ENCODE measurements around the gene SH2B3.

The SH2B3 gene

DNA sequence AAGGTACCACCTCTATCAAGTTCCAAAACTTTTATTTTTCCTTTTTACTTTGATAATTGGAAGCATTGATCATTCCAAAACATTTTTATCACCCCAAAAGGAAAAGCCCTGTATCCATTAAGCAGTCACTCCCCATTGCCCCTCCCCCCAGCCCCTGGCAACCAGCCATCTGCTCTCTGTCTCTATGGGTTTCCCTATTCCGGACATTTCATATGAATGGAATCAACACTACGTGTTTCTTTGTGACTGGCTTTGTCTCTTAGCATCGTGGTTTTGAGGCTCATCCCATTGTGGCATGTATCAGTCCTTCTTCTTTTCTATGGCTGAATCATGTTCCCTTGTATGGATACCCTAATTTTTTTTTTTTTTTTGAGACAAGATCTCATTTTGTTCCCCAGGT lies 18.8 kb upstream of the SH2B3 start:
- TF ChIP-seq, protein P1, sequence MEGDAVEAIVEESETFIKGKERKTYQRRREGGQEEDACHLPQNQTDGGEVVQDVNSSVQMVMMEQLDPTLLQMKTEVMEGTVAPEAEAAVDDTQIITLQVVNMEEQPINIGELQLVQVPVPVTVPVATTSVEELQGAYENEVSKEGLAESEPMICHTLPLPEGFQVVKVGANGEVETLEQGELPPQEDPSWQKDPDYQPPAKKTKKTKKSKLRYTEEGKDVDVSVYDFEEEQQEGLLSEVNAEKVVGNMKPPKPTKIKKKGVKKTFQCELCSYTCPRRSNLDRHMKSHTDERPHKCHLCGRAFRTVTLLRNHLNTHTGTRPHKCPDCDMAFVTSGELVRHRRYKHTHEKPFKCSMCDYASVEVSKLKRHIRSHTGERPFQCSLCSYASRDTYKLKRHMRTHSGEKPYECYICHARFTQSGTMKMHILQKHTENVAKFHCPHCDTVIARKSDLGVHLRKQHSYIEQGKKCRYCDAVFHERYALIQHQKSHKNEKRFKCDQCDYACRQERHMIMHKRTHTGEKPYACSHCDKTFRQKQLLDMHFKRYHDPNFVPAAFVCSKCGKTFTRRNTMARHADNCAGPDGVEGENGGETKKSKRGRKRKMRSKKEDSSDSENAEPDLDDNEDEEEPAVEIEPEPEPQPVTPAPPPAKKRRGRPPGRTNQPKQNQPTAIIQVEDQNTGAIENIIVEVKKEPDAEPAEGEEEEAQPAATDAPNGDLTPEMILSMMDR (IDR thresholded peaks at IDR 0.05; ENCODE audit: low read depth, low read length, missing control alignments), result no peak
- H3K4me3 ChIP-seq (ENCODE audit: low read depth, low read length), result no peak overlapping the region
- DNase-seq (ENCODE audit: low read depth), result no peak
- in situ Hi-C loops (cut with HindIII; ENCODE audit: low sequenced_read_pairs), result no loop called here

- TF ChIP-seq, protein P1 (IDR thresholded peaks at IDR 0.05; ENCODE audit: low read depth, low read length, missing control alignments), result no peak
- DNase-seq (ENCODE audit: low read depth), result no peak
- H3K4me3 ChIP-seq (ENCODE audit: low read depth, low read length), result no peak overlapping the region
- in situ Hi-C loops (cut with HindIII; ENCODE audit: low sequenced_read_pairs), result no loop called here
Measured at GRCh38 chr12:111387747-111388323, 17.9 kb upstream of the SH2B3 start.

GRCh38 chr12:111389635-111390034 lies 16.1 kb upstream of the SH2B3 start:
- TF ChIP-seq, protein P1 (IDR thresholded peaks at IDR 0.05; ENCODE audit: low read depth, low read length, missing control alignments), result no peak
- no peak for DNase-seq (ENCODE audit: low read depth)
- no peak overlapping the region for H3K4me3 ChIP-seq (ENCODE audit: low read depth, low read length)
- in situ Hi-C loops (cut with HindIII; ENCODE audit: low sequenced_read_pairs), result loop anchor here (10.0 kb wide), 1 partner anchor 65 kb away; no protein-coding TSS in a partner anchor

DNA sequence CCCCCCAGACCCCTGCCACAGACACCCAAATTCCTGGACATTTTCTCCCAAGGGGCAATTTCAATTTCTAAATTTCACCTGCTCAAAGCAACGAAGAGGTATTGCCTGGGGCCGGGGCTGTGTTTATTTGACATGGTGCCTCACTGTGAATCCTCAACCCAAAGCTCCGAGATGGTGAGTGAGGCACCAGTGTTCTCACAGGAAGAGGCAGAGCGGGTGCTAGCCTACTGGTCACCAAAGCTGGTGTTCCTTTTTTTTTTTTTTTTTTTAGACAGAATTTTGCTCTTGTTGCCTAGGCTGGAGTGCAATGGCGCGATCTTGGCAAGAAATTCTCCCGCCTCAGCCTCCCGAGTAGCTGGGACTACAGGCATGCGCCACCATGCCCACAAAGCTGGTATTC lies 14.8 kb upstream of the SH2B3 start:
- no peak overlapping the region for H3K4me3 ChIP-seq (ENCODE audit: low read depth, low read length)
- in situ Hi-C loops (cut with HindIII; ENCODE audit: low sequenced_read_pairs), result loop anchor here (10.0 kb wide), 1 partner anchor 64 kb away; no protein-coding TSS in a partner anchor
- no peak for DNase-seq (ENCODE audit: low read depth)
- TF ChIP-seq, protein P1 (IDR thresholded peaks at IDR 0.05; ENCODE audit: low read depth, low read length, missing control alignments), result no peak

GRCh38 chr12:111393700-111394300 lies 11.9 kb upstream of the SH2B3 start:
- in situ Hi-C loops (cut with HindIII; ENCODE audit: low sequenced_read_pairs), result loop anchor here (10.0 kb wide), 1 partner anchor 61 kb away; no protein-coding TSS in a partner anchor
- no peak overlapping the region for H3K4me3 ChIP-seq (ENCODE audit: low read depth, low read length)
- no peak for DNase-seq (ENCODE audit: low read depth)
- TF ChIP-seq, protein P1 (IDR thresholded peaks at IDR 0.05; ENCODE audit: low read depth, low read length, missing control alignments), result no peak

GRCh38 chr12:111394480-111394879 lies 11.2 kb upstream of the SH2B3 start:
- in situ Hi-C loops (cut with HindIII; ENCODE audit: low sequenced_read_pairs), result loop anchor here (10.0 kb wide), 1 partner anchor 60 kb away; no protein-coding TSS in a partner anchor
- TF ChIP-seq, protein P1 (IDR thresholded peaks at IDR 0.05; ENCODE audit: low read depth, low read length, missing control alignments), result no peak
- DNase-seq (ENCODE audit: low read depth), result no peak
- no peak overlapping the region for H3K4me3 ChIP-seq (ENCODE audit: low read depth, low read length)
